ENCODE data around the gene HRK.
A peak's percentile ranks its signal among the peaks of the same experiment; 100 is the strongest.

The HRK gene

DNA sequence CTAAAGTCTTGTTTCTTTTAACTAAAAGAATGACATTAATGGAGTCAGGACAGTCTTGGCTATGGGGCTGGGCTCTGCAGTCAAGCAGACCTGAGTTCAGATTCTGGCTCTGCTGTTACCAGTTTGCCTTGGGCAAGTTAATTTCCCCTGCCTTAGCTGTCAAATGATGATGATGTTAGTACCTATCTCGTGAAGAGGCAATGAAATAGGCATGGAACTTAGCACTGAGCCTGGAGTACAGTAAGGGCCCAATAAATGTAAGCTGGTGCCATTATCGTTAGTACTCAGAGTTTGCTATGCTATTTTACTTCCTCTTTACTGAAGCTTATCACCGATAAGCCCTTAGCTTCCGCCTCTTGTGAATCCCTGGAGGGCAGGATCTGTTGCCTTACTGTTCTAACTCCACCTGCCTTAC lies 38.0 kb upstream of the HRK start:
- Histone ChIP-seq H3K4me3 (ENCODE audit: low read depth, low read length) (no peak overlapping the region), H3K27me3 (ENCODE audit: control insufficient read depth, insufficient read depth, low read length) (no peaks in the 10 kb centered on the region), H3K27ac (ENCODE audit: low read depth, low read length) (no peak overlapping the region), H3K9me3 (ENCODE audit: control insufficient read depth, insufficient read depth, low read depth, low read length) (no peaks in the 10 kb centered on the region), H3K9ac (ENCODE audit: low read length) (peak overlapping the region; percentile 3), H3K4me1 (ENCODE audit: control insufficient read depth, insufficient read depth, low read length) (peaks cover 3% of the 10 kb centered on the region; the same call in 1 of the 2 replicates), H3K36me3 (ENCODE audit: control insufficient read depth, insufficient read depth, low read length) (no peaks in the 10 kb centered on the region)

DNA sequence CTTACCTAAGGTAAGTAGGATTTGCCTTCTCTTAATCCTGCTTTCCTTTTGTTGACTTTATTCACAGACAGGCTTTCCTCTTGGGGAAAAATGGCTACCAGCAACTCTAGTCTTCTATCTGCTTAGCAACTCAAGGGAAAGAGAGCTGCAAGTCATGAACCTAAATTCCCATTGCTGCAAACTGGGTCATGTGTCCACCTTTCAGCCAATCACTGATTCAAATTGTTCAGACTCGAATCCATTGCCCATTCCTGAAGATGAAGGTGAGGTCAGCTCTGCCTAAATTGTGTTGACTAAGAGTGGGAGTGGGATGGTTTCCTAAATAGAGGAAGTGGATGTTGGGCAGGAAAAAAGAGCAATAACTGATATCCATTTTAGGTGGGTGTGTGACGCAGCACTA lies 37.2 kb upstream of the HRK start:
- Histone ChIP-seq H3K4me3 (ENCODE audit: low read depth, low read length) (no peak overlapping the region), H3K36me3 (ENCODE audit: control insufficient read depth, insufficient read depth, low read length) (peaks cover 3% of the 10 kb centered on the region; the same call in 1 of the 2 replicates), H3K4me1 (ENCODE audit: control insufficient read depth, insufficient read depth, low read length) (peaks cover 3% of the 10 kb centered on the region; the same call in 1 of the 2 replicates), H3K27me3 (ENCODE audit: control insufficient read depth, insufficient read depth, low read length) (no peaks in the 10 kb centered on the region), H3K9me3 (ENCODE audit: control insufficient read depth, insufficient read depth, low read depth, low read length) (no peaks in the 10 kb centered on the region), H3K9ac (ENCODE audit: low read length) (no peak overlapping the region), H3K27ac (ENCODE audit: low read depth, low read length) (no peak overlapping the region)

DNA sequence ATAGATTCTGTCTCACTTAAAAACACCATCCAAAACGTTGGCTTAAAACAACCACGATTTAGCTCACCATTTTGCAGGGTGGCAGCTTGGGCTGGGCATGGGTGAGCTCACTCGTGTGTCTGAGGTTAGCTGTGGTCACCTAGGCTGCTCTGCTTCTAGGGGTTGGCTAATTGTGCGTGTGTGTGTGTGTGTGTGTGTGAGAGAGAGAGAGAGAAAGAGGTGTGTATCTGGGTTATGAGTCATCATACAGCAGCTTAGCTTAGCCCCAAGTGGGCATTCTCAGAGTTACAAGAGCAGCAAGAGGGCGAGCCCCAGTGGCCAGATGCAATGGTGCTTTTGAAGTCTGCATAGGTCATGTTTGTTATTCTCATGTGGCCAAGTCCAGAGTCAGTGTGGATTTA lies 35.5 kb upstream of the HRK start:
- Histone ChIP-seq H3K4me1 (ENCODE audit: control insufficient read depth, insufficient read depth, low read length) (peaks cover 3% of the 10 kb centered on the region; the same call in 1 of the 2 replicates), H3K9me3 (ENCODE audit: control insufficient read depth, insufficient read depth, low read depth, low read length) (no peaks in the 10 kb centered on the region), H3K27ac (ENCODE audit: low read depth, low read length) (no peak overlapping the region), H3K4me3 (ENCODE audit: low read depth, low read length) (no peak overlapping the region), H3K36me3 (ENCODE audit: control insufficient read depth, insufficient read depth, low read length) (peaks cover 4% of the 10 kb centered on the region; the same call in 1 of the 2 replicates), H3K9ac (ENCODE audit: low read length) (no peak overlapping the region), H3K27me3 (ENCODE audit: control insufficient read depth, insufficient read depth, low read length) (no peaks in the 10 kb centered on the region)

DNA sequence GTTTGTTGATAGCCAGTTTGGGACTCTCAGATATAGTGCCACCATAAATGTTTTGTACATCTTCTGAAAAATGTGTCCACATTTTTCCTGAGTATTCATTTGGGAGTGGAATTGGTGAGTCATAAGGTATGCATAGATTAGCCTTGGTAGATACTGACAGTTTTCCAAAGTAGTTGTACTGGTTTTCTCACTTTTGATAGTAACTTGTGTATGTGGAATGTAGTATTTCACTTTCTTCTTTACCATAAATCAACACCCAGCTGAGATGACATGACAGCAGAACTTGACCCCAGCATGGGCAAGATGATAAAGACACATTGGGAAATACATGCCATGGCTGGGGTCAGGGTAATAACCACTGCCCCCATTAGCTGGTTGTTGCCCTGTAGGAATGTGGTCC lies 34.9 kb upstream of the HRK start:
- Histone ChIP-seq H3K36me3 (ENCODE audit: control insufficient read depth, insufficient read depth, low read length) (peaks cover 4% of the 10 kb centered on the region; the same call in 1 of the 2 replicates), H3K27me3 (ENCODE audit: control insufficient read depth, insufficient read depth, low read length) (no peaks in the 10 kb centered on the region), H3K4me3 (ENCODE audit: low read depth, low read length) (no peak overlapping the region), H3K9me3 (ENCODE audit: control insufficient read depth, insufficient read depth, low read depth, low read length) (no peaks in the 10 kb centered on the region), H3K4me1 (ENCODE audit: control insufficient read depth, insufficient read depth, low read length) (peaks cover 3% of the 10 kb centered on the region; the same call in 1 of the 2 replicates), H3K27ac (ENCODE audit: low read depth, low read length) (no peak overlapping the region), H3K9ac (ENCODE audit: low read length) (no peak overlapping the region)

DNA sequence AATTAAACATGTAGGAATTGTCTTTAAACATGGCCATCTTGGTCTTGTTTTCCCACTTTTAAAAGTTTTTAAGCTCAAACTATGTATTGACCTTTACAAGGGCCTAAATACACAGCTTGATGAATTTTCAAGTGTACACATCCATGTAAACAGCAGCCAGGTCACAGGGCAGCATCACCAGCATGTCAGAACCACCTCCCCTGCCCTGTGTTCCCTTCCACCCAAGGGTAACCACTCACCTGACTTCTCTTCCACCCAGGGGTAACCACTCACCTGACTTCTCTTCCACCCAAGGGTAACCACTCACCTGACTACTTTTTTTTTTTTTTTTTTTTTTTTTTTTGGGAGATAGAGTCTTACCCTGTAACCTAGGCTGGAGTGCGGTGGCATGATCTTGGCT lies 34.1 kb upstream of the HRK start:
- H3K27ac ChIP-seq (ENCODE audit: low read depth, low read length), result no peak overlapping the region
- no peaks in the 10 kb centered on the region for H3K27me3 ChIP-seq (ENCODE audit: control insufficient read depth, insufficient read depth, low read length)
- H3K9ac ChIP-seq (ENCODE audit: low read length), result no peak overlapping the region
- peaks cover 3% of the 10 kb centered on the region; the same call in 1 of the 2 replicates for H3K4me1 ChIP-seq (ENCODE audit: control insufficient read depth, insufficient read depth, low read length)
- no peak overlapping the region for H3K4me3 ChIP-seq (ENCODE audit: low read depth, low read length)
- H3K9me3 ChIP-seq (ENCODE audit: control insufficient read depth, insufficient read depth, low read depth, low read length), result no peaks in the 10 kb centered on the region
- H3K36me3 ChIP-seq (ENCODE audit: control insufficient read depth, insufficient read depth, low read length), result peaks cover 4% of the 10 kb centered on the region; the same call in 1 of the 2 replicates

DNA sequence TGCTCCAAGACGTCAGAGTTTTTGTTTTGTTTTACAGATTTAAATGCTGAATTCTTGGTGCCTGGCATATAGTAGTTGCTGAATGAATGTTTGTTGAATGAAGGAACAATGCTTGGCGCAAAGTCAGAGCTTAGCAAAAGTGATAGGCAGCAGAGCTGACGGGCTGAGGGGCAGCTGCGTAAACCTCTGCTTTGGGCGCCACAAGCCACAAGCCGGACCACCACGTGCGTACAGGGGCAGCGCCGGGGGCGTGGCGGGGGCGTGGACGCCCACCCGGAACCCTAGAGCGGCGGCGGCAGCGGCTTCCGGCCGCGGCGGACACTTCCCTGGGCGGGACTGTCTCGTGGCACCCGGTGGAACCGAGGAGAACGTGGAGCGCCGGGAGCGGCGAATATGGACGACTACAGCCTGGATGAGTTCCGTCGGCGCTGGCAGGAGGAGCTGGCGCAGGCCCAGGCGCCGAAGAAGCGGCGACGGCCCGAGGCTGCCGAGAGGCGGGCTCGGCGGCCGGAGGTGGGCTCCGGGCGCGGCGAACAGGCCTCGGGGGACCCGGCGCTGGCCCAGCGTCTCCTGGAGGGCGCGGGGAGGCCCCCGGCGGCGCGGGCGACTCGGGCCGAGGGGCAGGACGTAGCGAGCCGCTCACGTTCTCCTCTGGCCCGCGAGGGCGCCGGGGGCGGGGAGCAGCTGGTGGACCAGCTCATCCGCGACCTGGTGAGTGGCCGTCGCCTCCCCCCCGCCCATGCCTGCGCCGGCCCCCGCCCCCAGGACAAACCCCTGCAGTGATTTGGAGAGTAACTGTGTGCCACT lies 29.6 kb upstream of the HRK start, which contains the start of gene FBXW8:
FBXW8 (plus strand) TSS at position 306 of the 807 bp plus-strand sequence; CDS start at position 394, 88 bp downstream.
- Histone ChIP-seq H3K4me1 (ENCODE audit: control insufficient read depth, insufficient read depth, low read length) (peaks cover 3% of the 10 kb centered on the region; the same call in 1 of the 2 replicates), H3K36me3 (ENCODE audit: control insufficient read depth, insufficient read depth, low read length) (peaks cover 4% of the 10 kb centered on the region; the same call in 1 of the 2 replicates), H3K27ac (ENCODE audit: low read depth, low read length) (peak within 1 kb of the TSS; percentile 57; the same call in 1 of the 2 replicates)

DNA sequence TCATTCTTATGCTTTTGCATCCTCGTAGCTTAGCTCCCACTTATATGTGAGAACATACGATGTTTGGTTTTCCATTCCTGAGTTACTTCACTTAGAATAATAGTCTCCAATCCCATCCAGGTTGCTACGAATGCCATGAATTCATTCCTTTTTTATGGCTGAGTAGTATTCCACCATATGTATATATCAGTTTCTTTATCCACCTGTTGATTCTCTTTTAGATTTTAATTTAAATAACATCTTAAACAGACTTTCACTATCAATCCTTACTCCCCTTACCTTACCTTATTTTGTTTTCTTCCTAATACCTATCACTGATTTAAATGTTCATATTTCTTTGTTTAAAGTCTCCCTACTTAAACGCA lies 29.0 kb upstream of the HRK start:
- Histone ChIP-seq H3K27me3 (ENCODE audit: control insufficient read depth, insufficient read depth, low read length) (no peaks in the 10 kb centered on the region; the same call in 1 of the 2 replicates), H3K4me3 (ENCODE audit: low read depth, low read length) (peak overlapping the region; percentile 83), H3K9ac (ENCODE audit: low read length) (peak overlapping the region; percentile 90), H3K27ac (ENCODE audit: low read depth, low read length) (0 out of 2 replicates have a peak overlapping the region, but pooled peaks have one; percentile 57), H3K4me1 (ENCODE audit: control insufficient read depth, insufficient read depth, low read length) (peaks cover 3% of the 10 kb centered on the region; the same call in 1 of the 2 replicates), H3K9me3 (ENCODE audit: control insufficient read depth, insufficient read depth, low read depth, low read length) (no peaks in the 10 kb centered on the region), H3K36me3 (ENCODE audit: control insufficient read depth, insufficient read depth, low read length) (peaks cover 4% of the 10 kb centered on the region; the same call in 1 of the 2 replicates)

More for the DNA sequence above, 29.6 kb upstream of the HRK start, which contains the start of gene FBXW8:
- no peaks in the 10 kb centered on the region for H3K9me3 ChIP-seq (ENCODE audit: control insufficient read depth, insufficient read depth, low read depth, low read length)
- peak within 1 kb of the TSS; percentile 90 for H3K9ac ChIP-seq (ENCODE audit: low read length)
- H3K27me3 ChIP-seq (ENCODE audit: control insufficient read depth, insufficient read depth, low read length), result no peaks in the 10 kb centered on the region; the same call in 1 of the 2 replicates
- peak within 1 kb of the TSS; percentile 83 for H3K4me3 ChIP-seq (ENCODE audit: low read depth, low read length)

DNA sequence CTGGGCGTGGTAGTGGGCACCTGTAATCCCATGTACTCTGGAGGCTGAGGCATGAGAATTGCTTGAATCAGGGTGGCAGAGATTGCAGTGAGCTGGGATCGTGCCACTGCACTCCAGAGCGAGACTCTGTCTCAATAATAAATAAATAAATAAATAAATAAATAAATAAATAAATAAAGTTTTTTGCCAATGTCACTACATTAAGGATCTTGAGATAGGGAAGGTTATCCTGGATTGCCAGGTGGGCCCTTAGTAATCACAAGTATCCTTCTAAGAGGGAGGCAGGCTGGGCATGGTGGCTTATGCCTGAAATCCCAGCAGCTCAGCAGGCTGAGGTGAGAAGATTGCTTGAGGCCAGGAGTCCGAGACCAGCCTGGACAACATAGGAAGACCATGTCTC lies 25.0 kb upstream of the HRK start:
- Histone ChIP-seq H3K27ac (ENCODE audit: low read depth, low read length) (no peak overlapping the region), H3K36me3 (ENCODE audit: control insufficient read depth, insufficient read depth, low read length) (no peaks in the 10 kb centered on the region), H3K27me3 (ENCODE audit: control insufficient read depth, insufficient read depth, low read length) (no peaks in the 10 kb centered on the region; the same call in 1 of the 2 replicates), H3K4me3 (ENCODE audit: low read depth, low read length) (no peak overlapping the region), H3K9ac (ENCODE audit: low read length) (no peak overlapping the region), H3K4me1 (ENCODE audit: control insufficient read depth, insufficient read depth, low read length) (peaks cover 3% of the 10 kb centered on the region; the same call in 1 of the 2 replicates), H3K9me3 (ENCODE audit: control insufficient read depth, insufficient read depth, low read depth, low read length) (no peaks in the 10 kb centered on the region)

DNA sequence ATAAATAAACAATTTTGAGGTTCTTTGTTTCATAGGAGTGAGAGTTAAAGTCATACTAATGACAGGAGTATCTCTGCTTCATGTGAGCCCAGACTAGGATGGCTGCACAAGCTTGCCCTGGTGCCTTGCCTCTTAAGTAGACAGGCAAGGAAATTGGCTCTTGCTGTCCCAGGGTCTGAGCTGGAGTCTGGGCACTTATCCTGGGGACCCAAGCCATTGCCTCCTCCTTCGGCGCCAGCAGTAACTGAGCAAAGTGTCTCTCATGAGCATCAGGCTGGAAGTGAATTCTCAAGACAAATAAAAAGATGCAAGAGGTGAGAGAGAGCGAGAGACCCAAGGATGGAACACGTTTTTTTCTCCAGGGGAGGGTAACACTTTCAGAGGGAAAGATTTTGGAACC lies 22.6 kb upstream of the HRK start:
- Histone ChIP-seq H3K4me1 (ENCODE audit: control insufficient read depth, insufficient read depth, low read length) (peaks cover 3% of the 10 kb centered on the region; the same call in 1 of the 2 replicates), H3K27me3 (ENCODE audit: control insufficient read depth, insufficient read depth, low read length) (peaks cover 9% of the 10 kb centered on the region; the same call in 1 of the 2 replicates), H3K4me3 (ENCODE audit: low read depth, low read length) (no peak overlapping the region), H3K9me3 (ENCODE audit: control insufficient read depth, insufficient read depth, low read depth, low read length) (no peaks in the 10 kb centered on the region), H3K27ac (ENCODE audit: low read depth, low read length) (no peak overlapping the region), H3K36me3 (ENCODE audit: control insufficient read depth, insufficient read depth, low read length) (no peaks in the 10 kb centered on the region), H3K9ac (ENCODE audit: low read length) (no peak overlapping the region)

DNA sequence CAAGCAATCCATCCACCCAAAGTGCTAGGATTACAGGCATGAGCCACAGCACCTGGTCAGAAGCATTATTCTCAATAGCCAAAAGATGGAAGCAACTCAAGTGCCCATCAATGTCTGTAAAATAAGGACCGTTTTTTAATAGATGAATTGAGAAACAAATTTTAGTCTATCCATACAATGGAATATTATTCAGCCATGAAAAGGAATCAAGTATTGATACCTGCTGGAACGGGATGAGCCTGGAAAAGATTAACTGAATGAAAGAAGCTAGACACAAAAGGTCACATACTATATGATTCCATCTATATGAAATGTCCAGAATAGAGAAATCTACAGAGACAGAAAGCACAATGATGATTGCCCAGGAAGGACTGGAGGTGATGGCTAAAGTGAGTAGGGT lies 20.4 kb upstream of the HRK start:
- Histone ChIP-seq H3K4me3 (ENCODE audit: low read depth, low read length) (no peak overlapping the region), H3K27ac (ENCODE audit: low read depth, low read length) (no peak overlapping the region), H3K27me3 (ENCODE audit: control insufficient read depth, insufficient read depth, low read length) (peaks cover 12% of the 10 kb centered on the region; the same call in 1 of the 2 replicates), H3K36me3 (ENCODE audit: control insufficient read depth, insufficient read depth, low read length) (no peaks in the 10 kb centered on the region), H3K9me3 (ENCODE audit: control insufficient read depth, insufficient read depth, low read depth, low read length) (no peaks in the 10 kb centered on the region), H3K9ac (ENCODE audit: low read length) (no peak overlapping the region), H3K4me1 (ENCODE audit: control insufficient read depth, insufficient read depth, low read length) (no peaks in the 10 kb centered on the region)

DNA sequence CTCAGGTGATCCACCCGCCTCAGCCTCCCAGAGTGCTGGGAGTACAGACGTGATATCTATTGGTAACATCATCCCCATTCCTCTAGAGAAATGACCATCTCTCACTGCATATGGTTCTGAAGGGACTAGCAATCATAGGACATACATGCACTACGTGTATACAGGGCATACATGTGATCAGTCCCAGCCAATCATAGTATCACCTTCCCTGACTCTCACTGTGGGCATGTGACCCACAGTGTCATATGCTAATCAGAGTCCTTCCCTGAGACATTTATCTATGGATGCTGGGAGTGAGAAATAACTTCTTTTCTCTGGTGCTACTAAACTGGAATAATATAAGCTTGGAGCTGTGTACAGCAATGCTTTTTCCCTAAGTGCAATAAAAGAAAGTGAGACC lies 17.4 kb upstream of the HRK start:
- Histone ChIP-seq H3K27ac (ENCODE audit: low read depth, low read length) (no peak overlapping the region), H3K27me3 (ENCODE audit: control insufficient read depth, insufficient read depth, low read length) (peaks cover 12% of the 10 kb centered on the region; the same call in 1 of the 2 replicates), H3K9ac (ENCODE audit: low read length) (no peak overlapping the region), H3K36me3 (ENCODE audit: control insufficient read depth, insufficient read depth, low read length) (no peaks in the 10 kb centered on the region), H3K4me3 (ENCODE audit: low read depth, low read length) (no peak overlapping the region), H3K4me1 (ENCODE audit: control insufficient read depth, insufficient read depth, low read length) (no peaks in the 10 kb centered on the region), H3K9me3 (ENCODE audit: control insufficient read depth, insufficient read depth, low read depth, low read length) (no peaks in the 10 kb centered on the region)

Data from HUES6 (cell line).